ENCODE measurements around the gene LMBR1. TPM values are rescaled to one million over a fixed set of nuclear protein-coding genes. Genes with fewer than 3 reads are reported as not detected.

Gene LMBR1
- total and polyA plus RNA-seq, 2 of the 4 experiments (the other 2 are of a cell fraction): 11.9 to 19.9 TPM

DNA sequence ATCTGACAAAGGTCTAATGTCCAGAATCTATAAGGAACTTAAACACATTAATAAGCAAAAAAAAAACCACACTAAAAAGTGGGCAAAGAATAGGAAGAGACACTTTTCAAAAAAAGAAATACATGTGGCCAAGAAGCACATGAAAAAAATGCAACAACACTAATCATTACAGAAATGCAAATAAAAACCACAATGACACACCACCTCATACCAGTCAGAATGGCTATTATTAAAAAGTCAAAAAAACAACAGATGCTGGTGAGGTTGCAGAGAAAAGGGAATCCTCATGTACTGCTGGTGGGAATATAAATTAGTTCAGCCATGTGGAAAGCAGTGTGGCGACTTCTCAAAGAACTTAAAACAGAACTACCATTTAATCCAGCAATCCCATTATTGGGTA, 119.0 kb downstream of the LMBR1 start:
- H3K27me3 ChIP-seq (ENCODE audit: control insufficient read depth, insufficient read depth, low read length): no peaks in the 10 kb centered on the region
- no peak overlapping the region for H3K23ac ChIP-seq (ENCODE audit: low read depth, low read length)
- H2BK20ac ChIP-seq (ENCODE audit: low read depth, low read length): no peak overlapping the region
- DNase-seq: peak; percentile 8
- H4K20me1 ChIP-seq (ENCODE audit: insufficient read depth, low read length): no peaks in the 10 kb centered on the region
- ChIA-PET CTCF (no interaction called here), POLR2A (ENCODE audit: unreplicated experiment) (interaction anchor here (0.7 kb wide), 1 partner anchor 305 kb away, joined by 6 read pairs; no protein-coding TSS in a partner anchor)
- no peak overlapping the region for H2AK5ac ChIP-seq (ENCODE audit: low read depth, low read length)
- no CpG with 5 or more reads among the region's 1 CpG for WGBS, 2 experiments (ENCODE audit: extremely low coverage in 2 of 2, insufficient read length in 1 of 2)
- TF ChIP-seq POLR2A (IDR thresholded peaks at IDR 0.05; ENCODE audit: low read depth, low read length) (no peak), MAZ (IDR thresholded peaks at IDR 0.05; ENCODE audit: borderline replicate concordance, low read depth, low read length) (no peak), SMC3 (IDR thresholded peaks at IDR 0.05; ENCODE audit: low read depth, low read length) (no peak), FOS (IDR thresholded peaks at IDR 0.05; ENCODE audit: low read depth, low read length) (no peak), BHLHE40 (IDR thresholded peaks at IDR 0.05; ENCODE audit: low read depth, low read length) (no peak), MXI1 (IDR thresholded peaks at IDR 0.05; ENCODE audit: borderline replicate concordance, low read depth, low read length) (no peak), MAFK (IDR thresholded peaks at IDR 0.05; ENCODE audit: low read depth, low read length) (no peak), RCOR1 (IDR thresholded peaks at IDR 0.05; ENCODE audit: insufficient replicate concordance, low read length) (no peak), CEBPB (IDR thresholded peaks at IDR 0.05; ENCODE audit: low read depth, low read length) (no peak), NFE2L2 (IDR thresholded peaks at IDR 0.05; ENCODE audit: low read depth, low read length) (no peak), RFX5 (IDR thresholded peaks at IDR 0.05; ENCODE audit: low read depth, low read length) (no peak), RAD21 (IDR thresholded peaks at IDR 0.05; ENCODE audit: low read length) (no peak), CHD1 (IDR thresholded peaks at IDR 0.05; ENCODE audit: low read depth, low read length) (no peak)
- TF ChIP-seq, protein P1, sequence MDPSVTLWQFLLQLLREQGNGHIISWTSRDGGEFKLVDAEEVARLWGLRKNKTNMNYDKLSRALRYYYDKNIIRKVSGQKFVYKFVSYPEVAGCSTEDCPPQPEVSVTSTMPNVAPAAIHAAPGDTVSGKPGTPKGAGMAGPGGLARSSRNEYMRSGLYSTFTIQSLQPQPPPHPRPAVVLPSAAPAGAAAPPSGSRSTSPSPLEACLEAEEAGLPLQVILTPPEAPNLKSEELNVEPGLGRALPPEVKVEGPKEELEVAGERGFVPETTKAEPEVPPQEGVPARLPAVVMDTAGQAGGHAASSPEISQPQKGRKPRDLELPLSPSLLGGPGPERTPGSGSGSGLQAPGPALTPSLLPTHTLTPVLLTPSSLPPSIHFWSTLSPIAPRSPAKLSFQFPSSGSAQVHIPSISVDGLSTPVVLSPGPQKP (IDR thresholded peaks at IDR 0.05; ENCODE audit: borderline replicate concordance, low read depth, low read length): no peak
- TF ChIP-seq, protein P2, sequence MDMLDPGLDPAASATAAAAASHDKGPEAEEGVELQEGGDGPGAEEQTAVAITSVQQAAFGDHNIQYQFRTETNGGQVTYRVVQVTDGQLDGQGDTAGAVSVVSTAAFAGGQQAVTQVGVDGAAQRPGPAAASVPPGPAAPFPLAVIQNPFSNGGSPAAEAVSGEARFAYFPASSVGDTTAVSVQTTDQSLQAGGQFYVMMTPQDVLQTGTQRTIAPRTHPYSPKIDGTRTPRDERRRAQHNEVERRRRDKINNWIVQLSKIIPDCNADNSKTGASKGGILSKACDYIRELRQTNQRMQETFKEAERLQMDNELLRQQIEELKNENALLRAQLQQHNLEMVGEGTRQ (IDR thresholded peaks at IDR 0.05; ENCODE audit: low read depth, low read length): no peak
- BruUV-seq (replicated peaks): no TSS peak
- H3K9me3 ChIP-seq (ENCODE audit: control insufficient read depth, insufficient read depth, low read length): no peaks in the 10 kb centered on the region
- no peak for ATAC-seq (ENCODE audit: low read depth)
- in situ Hi-C loops (cut with MboI; ENCODE audit: low sequenced_read_pairs): no loop called here
- no peak overlapping the region for H2BK15ac ChIP-seq (ENCODE audit: low read depth, low read length)
- no peak overlapping the region for H3K14ac ChIP-seq (replicated peaks; ENCODE audit: low read depth, low read length)
- H4K91ac ChIP-seq (ENCODE audit: insufficient read depth, low read depth, low read length): no peak overlapping the region
- no peaks in the 10 kb centered on the region for H3K9me1 ChIP-seq (ENCODE audit: insufficient read depth, low read length)
- no peak overlapping the region for H4K8ac ChIP-seq (ENCODE audit: low read depth in 2 of 2, low read length in 2 of 2)
- H3K27ac ChIP-seq (ENCODE audit: insufficient read depth, low read length): no peak overlapping the region
- H3K4me2 ChIP-seq (ENCODE audit: low read depth, low read length): no peak overlapping the region
- no peaks in the 10 kb centered on the region for H3K36me3 ChIP-seq (ENCODE audit: control insufficient read depth, insufficient read depth, low read length)
- H2AK9ac ChIP-seq (replicated peaks; ENCODE audit: low read depth, low read length, poor library complexity): no peak overlapping the region
- no peak overlapping the region for H2AFZ ChIP-seq (replicated peaks; ENCODE audit: low read length, poor library complexity)
- H3K4me3 ChIP-seq (ENCODE audit: insufficient read depth, low read depth, low read length): no peak overlapping the region
- H4K5ac ChIP-seq (ENCODE audit: low read depth, low read length): no peak overlapping the region
- no peak overlapping the region for H3K9ac ChIP-seq (ENCODE audit: low read depth, low read length)
- no peaks in the 10 kb centered on the region for H3K4me1 ChIP-seq (ENCODE audit: control insufficient read depth, insufficient read depth, low read length)
- intact Hi-C loops (cut with micrococcal nuclease): no loop called here
- no peak overlapping the region for H3K4ac ChIP-seq (ENCODE audit: low read depth, low read length)
- no peak overlapping the region for H2BK120ac ChIP-seq (ENCODE audit: low read depth, low read length)
- no peak overlapping the region for H3K56ac ChIP-seq (ENCODE audit: extremely low read depth, insufficient read depth, low read length)
- no peak overlapping the region for H2BK5ac ChIP-seq (ENCODE audit: low read depth, low read length, poor library complexity, severe bottlenecking)
- dilution Hi-C loops (cut with HindIII; ENCODE audit: low sequenced_read_pairs, unreplicated experiment): no loop called here
- no peaks in the 10 kb centered on the region for H3K79me1 ChIP-seq (ENCODE audit: low read depth in 1 of 2, low read length in 2 of 2)
- no peak overlapping the region for H3K18ac ChIP-seq (ENCODE audit: low read depth, low read length)

Data from IMR-90 (cell line).